ENCODE results near the gene CIRBP.

The CIRBP gene

DNA sequence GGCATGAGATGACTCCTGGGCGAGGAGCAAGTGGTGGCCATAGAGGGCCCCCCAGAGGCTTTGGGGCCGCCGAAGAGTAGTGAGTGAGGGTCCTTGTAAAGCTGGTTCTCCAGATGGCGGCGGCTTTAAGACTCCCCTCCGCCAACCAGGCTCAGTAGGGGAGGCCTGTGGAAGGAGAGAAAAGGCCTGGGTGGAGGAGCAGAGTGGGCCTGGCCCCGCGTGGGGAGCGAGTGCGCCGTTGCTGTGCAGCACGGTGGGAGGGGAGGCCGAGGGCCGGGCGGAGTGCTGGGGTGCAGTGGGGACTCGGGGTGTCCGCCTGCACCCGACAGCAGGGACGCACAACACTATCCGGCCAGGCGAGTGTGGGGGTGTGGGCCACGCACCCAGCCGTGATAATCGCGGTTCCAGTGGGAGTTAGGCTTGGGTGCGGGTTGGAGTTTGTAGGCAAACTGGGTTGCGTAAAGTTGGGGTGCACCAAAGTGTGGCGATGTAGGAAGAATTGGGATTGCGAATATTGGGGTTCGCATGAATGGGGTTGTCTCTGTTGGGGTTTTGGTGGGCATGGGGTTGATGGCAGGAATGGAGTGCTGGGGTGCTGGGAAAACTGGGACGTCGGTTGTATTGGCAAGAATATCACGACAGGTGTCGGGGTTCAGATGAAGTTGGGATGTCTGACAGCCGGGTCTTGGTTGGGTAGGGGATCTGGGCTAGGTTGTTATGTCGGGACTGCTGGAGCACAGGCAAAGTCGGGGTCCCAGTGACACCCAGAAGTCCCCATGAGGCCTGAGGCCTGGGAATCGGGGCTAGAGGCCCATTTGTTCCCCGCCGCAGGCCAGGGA lies 687 bp upstream of the CIRBP start:
- no peak for DNase-seq (ENCODE audit: low read depth)
- H3K4me3 ChIP-seq (ENCODE audit: low read depth, low read length): peak overlapping the region; percentile 63
- in situ Hi-C loops (cut with HindIII; ENCODE audit: low sequenced_read_pairs): no loop called here

DNA sequence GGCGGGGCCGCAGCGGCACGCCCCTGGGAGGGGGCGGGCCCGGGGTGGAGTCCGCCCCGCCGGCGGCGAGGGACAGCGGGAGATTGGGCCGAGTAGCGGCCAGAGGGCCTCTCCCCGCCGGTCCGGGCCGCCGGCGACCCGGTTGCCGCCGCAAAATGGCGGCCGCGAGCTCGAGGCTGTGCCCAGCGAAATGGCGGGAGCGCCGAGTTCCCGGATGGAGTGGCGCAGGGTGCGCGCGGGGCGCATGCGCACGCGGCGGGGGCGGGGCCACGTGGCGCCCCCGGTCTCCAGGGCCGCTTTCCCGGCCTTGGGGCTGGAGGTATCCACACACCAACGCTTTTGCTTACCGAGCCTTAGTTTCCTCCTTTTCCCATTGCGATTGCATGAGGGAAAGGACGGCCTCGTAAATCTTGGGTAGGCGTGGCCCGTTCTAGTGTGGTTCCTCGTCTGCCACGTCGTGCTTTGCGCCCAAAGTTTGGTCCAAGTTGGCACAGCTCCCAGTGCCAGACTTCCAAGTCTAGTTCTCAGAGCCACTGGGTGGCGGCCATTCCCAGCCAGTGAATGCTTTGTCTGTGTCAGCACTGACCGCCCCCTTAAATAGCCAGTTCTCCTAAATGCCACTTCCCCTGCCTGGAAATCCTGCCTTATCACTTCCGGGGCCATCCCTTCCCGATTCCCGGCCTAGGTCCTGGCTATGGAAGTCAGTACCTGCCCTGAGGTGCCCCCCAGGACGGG lies 513 bp downstream of the CIRBP start:
- H3K4me3 ChIP-seq (ENCODE audit: low read depth, low read length): peak overlapping the region; percentile 63
- TF ChIP-seq, protein P1, sequence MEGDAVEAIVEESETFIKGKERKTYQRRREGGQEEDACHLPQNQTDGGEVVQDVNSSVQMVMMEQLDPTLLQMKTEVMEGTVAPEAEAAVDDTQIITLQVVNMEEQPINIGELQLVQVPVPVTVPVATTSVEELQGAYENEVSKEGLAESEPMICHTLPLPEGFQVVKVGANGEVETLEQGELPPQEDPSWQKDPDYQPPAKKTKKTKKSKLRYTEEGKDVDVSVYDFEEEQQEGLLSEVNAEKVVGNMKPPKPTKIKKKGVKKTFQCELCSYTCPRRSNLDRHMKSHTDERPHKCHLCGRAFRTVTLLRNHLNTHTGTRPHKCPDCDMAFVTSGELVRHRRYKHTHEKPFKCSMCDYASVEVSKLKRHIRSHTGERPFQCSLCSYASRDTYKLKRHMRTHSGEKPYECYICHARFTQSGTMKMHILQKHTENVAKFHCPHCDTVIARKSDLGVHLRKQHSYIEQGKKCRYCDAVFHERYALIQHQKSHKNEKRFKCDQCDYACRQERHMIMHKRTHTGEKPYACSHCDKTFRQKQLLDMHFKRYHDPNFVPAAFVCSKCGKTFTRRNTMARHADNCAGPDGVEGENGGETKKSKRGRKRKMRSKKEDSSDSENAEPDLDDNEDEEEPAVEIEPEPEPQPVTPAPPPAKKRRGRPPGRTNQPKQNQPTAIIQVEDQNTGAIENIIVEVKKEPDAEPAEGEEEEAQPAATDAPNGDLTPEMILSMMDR (IDR thresholded peaks at IDR 0.05; ENCODE audit: low read depth, low read length, missing control alignments): no peak
- peak; percentile 59 for DNase-seq (ENCODE audit: low read depth)
- in situ Hi-C loops (cut with HindIII; ENCODE audit: low sequenced_read_pairs): no loop called here

More for the DNA sequence above, 687 bp upstream of the CIRBP start:
- TF ChIP-seq, protein P1 (IDR thresholded peaks at IDR 0.05; ENCODE audit: low read depth, low read length, missing control alignments): no peak

DNA sequence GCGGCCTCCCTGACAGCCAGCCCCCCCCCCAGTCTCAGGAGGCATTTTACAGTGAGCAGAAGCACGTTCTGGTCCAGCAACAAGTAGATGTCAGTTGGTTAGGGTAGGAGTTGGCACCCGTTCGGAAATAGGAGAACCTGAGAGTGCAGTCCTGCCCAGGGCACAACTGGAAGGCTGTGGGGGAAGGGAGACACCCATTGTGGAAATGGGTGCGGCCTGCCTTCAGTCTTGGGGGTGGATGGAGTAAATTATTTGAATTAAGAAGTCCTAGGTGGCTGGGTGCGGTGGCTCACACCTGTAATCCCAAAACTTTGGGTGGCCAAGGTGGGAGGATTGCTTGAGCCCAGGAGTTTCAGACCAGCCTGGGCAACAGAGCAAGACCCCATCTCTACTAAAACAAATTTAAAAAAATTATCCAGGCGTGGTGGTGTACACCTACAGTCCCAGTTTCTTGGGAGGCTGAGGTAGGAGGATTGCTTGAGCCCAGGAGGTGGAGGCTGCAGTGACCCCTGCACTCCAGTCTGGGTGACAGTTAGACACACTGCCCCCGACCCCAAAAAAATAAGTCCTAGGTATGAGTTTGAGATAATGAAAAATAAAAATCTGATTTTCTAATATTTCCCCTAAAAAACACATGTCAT lies 1.2 kb downstream of the CIRBP start:
- no peak for DNase-seq (ENCODE audit: low read depth)
- TF ChIP-seq, protein P1 (IDR thresholded peaks at IDR 0.05; ENCODE audit: low read depth, low read length, missing control alignments): no peak
- in situ Hi-C loops (cut with HindIII; ENCODE audit: low sequenced_read_pairs): no loop called here
- peak overlapping the region; percentile 63 for H3K4me3 ChIP-seq (ENCODE audit: low read depth, low read length)

DNA sequence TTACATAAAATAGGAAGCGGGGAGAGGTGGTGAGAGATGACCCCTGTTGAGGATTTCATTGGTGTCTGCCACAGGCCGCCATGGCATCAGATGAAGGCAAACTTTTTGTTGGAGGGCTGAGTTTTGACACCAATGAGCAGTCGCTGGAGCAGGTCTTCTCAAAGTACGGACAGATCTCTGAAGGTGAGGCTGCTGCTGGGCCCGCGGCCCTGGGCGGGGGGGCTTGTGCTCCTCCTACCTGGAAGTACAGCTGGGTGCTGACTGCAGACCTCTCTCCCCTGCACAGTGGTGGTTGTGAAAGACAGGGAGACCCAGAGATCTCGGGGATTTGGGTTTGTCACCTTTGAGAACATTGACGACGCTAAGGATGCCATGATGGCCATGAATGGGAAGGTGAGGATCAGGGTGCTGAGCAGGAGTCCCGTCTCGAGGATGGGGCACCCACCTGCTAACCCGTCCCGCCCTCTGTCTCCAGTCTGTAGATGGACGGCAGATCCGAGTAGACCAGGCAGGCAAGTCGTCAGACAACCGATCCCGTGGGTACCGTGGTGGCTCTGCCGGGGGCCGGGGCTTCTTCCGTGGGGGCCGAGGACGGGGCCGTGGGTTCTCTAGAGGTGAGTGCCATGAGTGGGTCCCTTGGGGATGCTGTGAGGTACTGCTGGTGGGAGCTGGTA lies 1.9 kb downstream of the CIRBP start:
- TF ChIP-seq, protein P1 (IDR thresholded peaks at IDR 0.05; ENCODE audit: low read depth, low read length, missing control alignments): no peak
- no peak for DNase-seq (ENCODE audit: low read depth)
- in situ Hi-C loops (cut with HindIII; ENCODE audit: low sequenced_read_pairs): no loop called here
- H3K4me3 ChIP-seq (ENCODE audit: low read depth, low read length): peak overlapping the region; percentile 63

DNA sequence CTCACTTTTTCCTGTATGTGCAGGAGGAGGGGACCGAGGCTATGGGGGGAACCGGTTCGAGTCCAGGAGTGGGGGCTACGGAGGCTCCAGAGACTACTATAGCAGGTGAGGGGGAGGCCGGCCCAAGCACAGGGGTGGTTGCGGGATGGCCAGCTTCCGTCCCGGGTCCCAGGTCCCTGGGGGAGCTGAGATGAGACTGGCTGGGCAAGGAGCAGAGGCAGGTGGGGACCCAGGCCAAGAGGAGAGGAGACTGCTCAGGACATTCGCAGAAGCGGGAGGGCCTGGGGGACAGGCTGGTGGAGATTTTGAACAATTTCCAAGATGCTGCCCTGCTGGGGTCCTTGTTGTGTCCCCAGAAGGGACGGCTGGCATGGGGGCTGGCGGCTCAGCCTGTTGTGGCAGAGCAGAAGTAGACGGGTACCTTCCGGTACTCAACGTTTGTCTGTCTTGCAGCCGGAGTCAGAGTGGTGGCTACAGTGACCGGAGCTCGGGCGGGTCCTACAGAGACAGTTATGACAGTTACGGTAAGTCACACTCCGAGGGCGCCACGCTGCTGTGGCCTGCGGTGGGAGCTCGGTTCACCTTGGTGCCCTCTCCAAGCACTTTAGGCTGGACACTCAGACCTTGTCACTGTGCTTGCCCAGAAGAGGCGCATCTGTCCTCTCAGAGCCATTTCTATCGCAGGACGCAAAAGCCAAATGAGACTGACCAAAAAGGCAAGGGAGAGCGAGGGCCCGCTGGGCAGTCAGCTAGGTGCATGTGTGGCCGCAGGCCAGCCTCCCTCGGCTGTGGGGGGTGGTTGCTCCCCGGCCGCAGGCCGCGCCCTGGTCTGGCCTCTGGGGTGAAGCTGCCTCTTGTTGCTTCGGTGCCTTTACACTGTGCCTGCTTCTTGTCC lies 2.6 kb downstream of the CIRBP start:
- TF ChIP-seq, protein P1 (IDR thresholded peaks at IDR 0.05; ENCODE audit: low read depth, low read length, missing control alignments): no peak
- in situ Hi-C loops (cut with HindIII; ENCODE audit: low sequenced_read_pairs): no loop called here
- H3K4me3 ChIP-seq (ENCODE audit: low read depth, low read length): peak overlapping the region; percentile 63
- no peak for DNase-seq (ENCODE audit: low read depth)
